Spinal cord (tissue), 10 donors: ENCODE measurements around the gene TRAP1. TPM values are rescaled to one million over a fixed set of nuclear protein-coding genes. Genes with fewer than 3 reads are reported as not detected.

Source experiments
- DNase-seq, 6 donors: peaks; one replicate each; pipeline versions ENCODE4 v3.0.0 to v3.0.0-alpha.2; 2013 to 2015; ENCODE audit warnings: low spot score in 6 of 6, low read depth in 4 of 6
- H3K27ac ChIP-seq: one replicate; pipeline ENCODE4 v1.5.1; 2013; ENCODE audit warnings: low read depth, low read length, control low read depth
- H3K27me3 ChIP-seq: one replicate; pipeline ENCODE4 v1.6.1; 2013; ENCODE audit warnings: low read length; ENCODE audit not compliant: control insufficient read depth, insufficient read depth
- H3K36me3 ChIP-seq: one replicate; pipeline ENCODE4 v1.6.1; 2013; ENCODE audit warnings: low read length; ENCODE audit not compliant: control insufficient read depth, insufficient read depth
- H3K4me1 ChIP-seq: one replicate; pipeline ENCODE4 v1.6.1; 2013; ENCODE audit warnings: low read length; ENCODE audit not compliant: control insufficient read depth, insufficient read depth
- H3K4me3 ChIP-seq: one replicate; pipeline ENCODE4 v1.5.1; 2013; ENCODE audit warnings: low read depth, low read length, control low read depth
- H3K9me3 ChIP-seq: one replicate; pipeline ENCODE4 v1.6.1; 2013; ENCODE audit warnings: low read length; ENCODE audit not compliant: control insufficient read depth, insufficient read depth
- WGBS: methylation state at CpG from one replicate; pipeline ENCODE4 v1.1.5; 2013; ENCODE audit warnings: missing lambda C conversion rate; ENCODE audit not compliant: insufficient coverage; 5-methylcytosine and 5-hydroxymethylcytosine counted together
- polyA plus RNA-seq, 2 donors: library from polyadenylated mRNA; unstranded; fragments of 120-200 nt; gene quantifications; one replicate each; pipeline ENCODE4 v1.2.1, GENCODE V29; 2013; ENCODE audit not compliant: insufficient read length in 2 of 2
- total RNA-seq, 2 donors: library from RNA; depleted of rRNA in 1 of 2; stranded (reverse); fragments of 120-200 nt in 1 of 2; fragments of >200 nt in 1 of 2; gene quantifications; one replicate each; pipeline versions ENCODE4 v1.2.3 to v1.2.4, GENCODE V29; 2013 to 2014
- donor health status: healthy.

Gene TRAP1
- total and polyA plus RNA-seq, 4 donors: 68.1 to 142 (median 82.8) TPM

DNA sequence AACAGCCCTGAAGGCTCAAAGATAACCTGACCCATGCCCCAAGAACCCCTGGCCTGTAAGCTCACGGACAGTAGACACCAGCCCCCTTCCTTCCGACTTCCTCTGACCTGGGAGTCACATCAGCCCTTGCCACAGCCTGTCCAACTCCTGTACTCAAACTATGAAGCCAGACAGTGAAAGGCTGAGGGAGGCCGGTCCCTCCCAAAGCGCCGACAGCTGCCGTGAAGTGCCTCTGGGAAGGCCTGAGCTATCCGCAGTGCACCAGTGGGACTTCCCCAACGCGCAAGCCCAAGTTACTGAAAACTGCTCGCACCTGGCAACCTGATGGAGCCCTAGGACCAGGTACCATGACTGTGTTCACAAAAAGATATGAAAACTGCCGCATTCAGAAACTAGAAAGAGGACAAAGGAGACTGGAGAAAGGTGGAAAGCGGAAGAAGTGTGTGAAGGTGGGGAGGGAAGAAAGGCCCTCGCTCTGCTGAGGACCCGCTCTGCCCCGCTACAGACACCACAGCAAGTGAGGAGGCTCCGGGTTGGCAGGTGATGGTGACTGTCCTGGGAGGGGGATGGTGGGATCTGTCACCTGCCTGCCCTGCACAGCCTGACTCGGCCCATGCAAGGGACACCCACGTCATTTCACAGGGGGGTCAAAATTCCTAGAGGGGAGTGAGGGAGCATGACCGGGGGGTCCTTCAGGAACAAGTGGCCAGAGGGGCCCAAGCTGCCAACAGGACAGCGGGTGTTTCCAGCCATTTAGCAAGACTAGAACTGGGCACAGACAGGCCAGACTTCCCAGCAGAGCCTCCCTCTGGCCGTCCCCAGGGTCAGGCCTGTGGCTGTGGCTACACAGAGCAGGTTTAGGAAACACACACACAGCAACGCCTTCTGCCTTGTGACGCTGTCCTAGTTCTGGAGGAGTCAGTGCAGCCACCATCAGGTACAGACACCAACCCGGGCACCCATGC lies 13.1 kb upstream of the TRAP1 start:
- Histone ChIP-seq H3K27ac (no peak overlapping the region), H3K9me3 (no peaks in the 10 kb centered on the region), H3K4me3 (no peak overlapping the region), H3K27me3 (no peaks in the 10 kb centered on the region), H3K36me3 (peaks cover 85% of the 10 kb centered on the region), H3K4me1 (no peaks in the 10 kb centered on the region)
- WGBS: 96% methylated on average over 19 of the region's 24 CpGs
- no peak for DNase-seq

DNA sequence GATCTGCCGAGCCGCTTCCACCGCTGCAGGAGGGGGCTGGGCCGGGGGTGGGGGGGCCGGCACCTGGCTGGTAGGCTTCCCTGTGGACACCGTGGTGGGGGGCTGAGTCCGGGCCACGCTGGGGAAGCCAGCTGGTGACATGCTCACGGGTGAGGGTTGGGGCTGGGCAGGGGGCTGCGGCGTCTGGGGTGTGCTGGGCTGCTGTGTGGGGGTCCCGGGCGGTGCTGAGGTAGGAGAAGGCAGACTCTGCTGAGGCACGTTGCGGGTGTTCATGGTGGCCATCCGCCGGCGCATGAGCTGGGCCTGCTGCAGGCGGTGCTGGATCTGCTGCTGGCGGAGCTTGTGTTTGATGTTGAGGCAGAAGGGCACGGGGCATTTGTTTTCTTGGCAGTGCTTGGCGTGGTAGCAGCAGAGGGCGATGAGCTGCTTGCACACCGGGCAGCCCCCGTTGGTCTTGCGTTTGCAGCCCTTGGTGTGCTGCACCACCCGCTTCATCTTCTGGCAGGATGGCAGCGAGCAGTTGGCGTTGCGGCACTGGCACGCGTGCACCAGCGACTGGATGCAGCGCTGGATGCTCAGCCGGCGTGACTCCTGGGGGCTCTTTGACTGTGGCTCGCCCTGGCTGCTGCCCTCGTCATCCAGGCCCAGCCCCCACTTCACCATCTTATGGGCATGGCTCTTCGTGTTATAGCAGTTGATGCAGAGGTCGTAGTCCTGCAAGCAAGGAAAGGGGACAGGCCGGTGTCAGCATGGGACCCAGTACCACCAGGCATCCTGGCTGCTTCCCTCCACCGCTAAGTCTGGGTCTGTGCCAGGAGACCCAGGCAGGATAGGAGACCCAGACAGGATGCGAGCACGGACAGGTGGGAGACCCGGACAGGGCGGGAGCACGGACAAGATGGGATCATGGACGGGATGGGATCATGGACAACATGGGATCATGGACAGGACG lies 12.1 kb upstream of the TRAP1 start:
- Histone ChIP-seq H3K27me3 (no peaks in the 10 kb centered on the region), H3K4me3 (no peak overlapping the region), H3K9me3 (no peaks in the 10 kb centered on the region), H3K36me3 (peaks cover 78% of the 10 kb centered on the region), H3K27ac (no peak overlapping the region), H3K4me1 (no peaks in the 10 kb centered on the region)
- WGBS: 95% methylated on average over 48 of the region's 49 CpGs
- no peak for DNase-seq

DNA sequence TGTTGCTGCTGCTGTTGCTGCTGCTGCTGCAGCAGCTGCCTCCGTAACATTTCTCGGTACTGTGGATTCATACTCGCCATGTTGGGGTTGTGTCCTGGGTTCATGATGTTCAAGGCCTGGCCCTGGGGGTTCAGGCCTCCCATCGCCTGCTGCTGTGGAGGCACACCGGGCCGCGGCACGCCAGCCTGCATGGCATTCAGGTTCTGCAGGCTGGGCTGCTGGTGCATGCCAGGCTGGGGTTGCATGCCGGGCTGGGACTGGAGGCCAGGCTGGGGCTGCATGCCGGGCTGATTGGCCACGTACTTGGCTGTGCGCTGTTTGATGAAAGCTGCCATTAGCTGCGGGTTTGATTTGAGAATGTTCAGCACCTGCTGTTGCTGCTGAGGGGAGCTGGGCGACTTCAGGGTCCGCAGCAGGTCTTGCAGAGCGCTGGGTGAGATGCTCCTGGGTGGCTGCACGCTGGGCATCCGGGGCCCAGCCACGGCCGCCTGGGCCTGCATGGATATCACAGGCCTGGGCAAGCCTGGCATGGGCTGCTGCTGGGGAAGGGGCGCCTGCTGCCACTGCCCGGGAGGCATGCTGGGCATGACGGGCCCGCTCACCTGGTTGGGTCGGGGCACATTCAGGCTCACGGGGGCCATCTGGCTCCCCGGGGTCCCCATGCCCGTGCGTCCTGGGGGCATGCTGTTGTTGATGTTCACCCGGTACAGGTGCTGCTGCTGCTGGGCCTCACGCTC lies 11.3 kb upstream of the TRAP1 start:
- no peaks in the 10 kb centered on the region for H3K27me3 ChIP-seq
- peaks cover 69% of the 10 kb centered on the region for H3K36me3 ChIP-seq
- H3K27ac ChIP-seq: no peak overlapping the region
- no peaks in the 10 kb centered on the region for H3K4me1 ChIP-seq
- H3K9me3 ChIP-seq: no peaks in the 10 kb centered on the region
- 98% methylated on average over 31 of the region's 31 CpGs for WGBS
- H3K4me3 ChIP-seq: no peak overlapping the region
- DNase-seq: no peak

DNA sequence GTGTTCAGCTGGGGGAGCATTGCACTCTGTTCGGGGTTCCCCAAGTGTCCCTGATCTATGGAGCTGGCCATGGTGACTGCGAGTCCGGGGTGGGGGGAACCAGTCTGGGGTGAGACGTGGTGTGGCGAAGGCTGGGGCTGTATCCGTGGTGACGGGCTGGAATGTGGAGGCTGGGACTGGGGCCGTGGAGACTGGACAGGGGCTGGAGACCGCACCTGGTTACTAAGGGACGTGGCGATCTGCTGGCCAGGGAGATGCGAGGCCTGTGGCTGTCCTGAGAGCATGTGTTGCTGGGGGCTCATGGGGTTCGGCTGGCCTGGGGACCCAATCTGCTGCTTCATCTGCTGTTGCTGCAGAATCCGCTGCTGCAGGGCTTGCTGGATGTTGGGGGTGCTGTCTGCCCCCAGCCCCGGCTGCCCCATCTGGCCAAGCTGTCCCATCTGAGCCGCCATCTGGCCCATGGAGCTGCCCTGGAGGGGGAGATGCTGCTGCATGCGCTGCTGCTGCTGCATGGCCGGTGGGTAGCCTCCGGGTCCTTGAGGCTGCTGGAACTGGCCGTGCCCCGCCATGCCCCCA lies 10.6 kb upstream of the TRAP1 start:
- H3K36me3 ChIP-seq: peaks cover 64% of the 10 kb centered on the region
- no peaks in the 10 kb centered on the region for H3K27me3 ChIP-seq
- WGBS: 87% methylated on average over 21 of the region's 21 CpGs
- H3K4me3 ChIP-seq: no peak overlapping the region
- DNase-seq: no peak
- H3K27ac ChIP-seq: no peak overlapping the region
- H3K9me3 ChIP-seq: no peaks in the 10 kb centered on the region
- no peaks in the 10 kb centered on the region for H3K4me1 ChIP-seq

DNA sequence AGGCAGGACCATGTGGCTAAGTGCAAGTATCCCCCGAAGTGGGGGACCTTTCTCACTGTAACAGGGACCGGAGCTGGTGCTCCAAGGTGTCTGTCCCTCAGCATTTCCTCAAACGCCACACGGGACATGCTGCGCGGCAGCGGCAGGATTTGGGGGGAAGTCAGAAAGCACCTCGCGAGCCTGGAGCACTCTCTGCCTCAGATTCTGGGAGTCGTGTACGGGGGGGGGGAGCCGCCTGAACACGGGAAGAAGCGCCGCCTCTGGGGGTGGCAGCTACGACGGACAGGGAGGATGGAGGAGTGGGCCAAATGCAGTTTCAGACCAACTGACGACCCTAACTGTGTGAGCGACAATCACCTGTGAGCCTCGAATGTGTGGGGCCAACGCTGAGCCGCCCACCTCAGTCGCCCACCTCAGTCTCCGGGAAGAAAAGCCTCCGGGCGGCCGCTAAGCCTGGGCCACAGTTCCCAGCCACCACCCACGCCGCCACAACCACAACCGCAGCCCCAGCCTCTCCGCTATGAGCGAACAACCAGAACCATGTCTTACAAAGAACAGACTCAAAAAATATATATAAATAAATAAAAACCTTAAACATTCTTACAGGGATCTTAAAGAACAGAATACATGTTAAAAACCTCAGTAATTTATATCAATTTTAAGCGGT lies 8.8 kb upstream of the TRAP1 start:
- DNase-seq: no peak
- 93% methylated on average over 22 of the region's 33 CpGs for WGBS
- H3K9me3 ChIP-seq: no peaks in the 10 kb centered on the region
- no peak overlapping the region for H3K4me3 ChIP-seq
- H3K36me3 ChIP-seq: peaks cover 47% of the 10 kb centered on the region
- no peaks in the 10 kb centered on the region for H3K4me1 ChIP-seq
- no peak overlapping the region for H3K27ac ChIP-seq
- no peaks in the 10 kb centered on the region for H3K27me3 ChIP-seq

DNA sequence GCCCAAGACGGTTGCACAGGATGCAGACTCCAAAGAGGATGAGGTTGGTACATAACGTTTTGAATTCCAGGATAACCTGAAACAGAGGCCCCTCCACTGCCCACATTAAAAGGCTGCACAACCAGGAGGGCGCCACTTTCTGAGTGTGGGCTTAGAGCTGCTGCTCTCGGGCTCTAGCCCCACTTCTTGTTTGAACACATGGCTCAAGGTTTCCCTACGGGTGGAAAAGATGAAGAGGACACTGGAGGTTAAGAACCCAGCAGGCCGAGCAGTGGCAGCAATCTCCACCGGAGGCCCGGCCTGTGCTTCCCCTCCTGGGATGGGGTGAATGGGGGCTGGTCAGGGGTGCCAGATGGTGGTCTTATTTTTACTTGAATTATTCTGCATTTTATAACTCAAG lies 8.0 kb upstream of the TRAP1 start:
- WGBS: 84% methylated on average over 5 of the region's 8 CpGs
- H3K27me3 ChIP-seq: no peaks in the 10 kb centered on the region
- H3K27ac ChIP-seq: no peak overlapping the region
- no peak overlapping the region for H3K4me3 ChIP-seq
- DNase-seq: no peak
- H3K9me3 ChIP-seq: no peaks in the 10 kb centered on the region
- H3K36me3 ChIP-seq: peaks cover 38% of the 10 kb centered on the region
- no peaks in the 10 kb centered on the region for H3K4me1 ChIP-seq

DNA sequence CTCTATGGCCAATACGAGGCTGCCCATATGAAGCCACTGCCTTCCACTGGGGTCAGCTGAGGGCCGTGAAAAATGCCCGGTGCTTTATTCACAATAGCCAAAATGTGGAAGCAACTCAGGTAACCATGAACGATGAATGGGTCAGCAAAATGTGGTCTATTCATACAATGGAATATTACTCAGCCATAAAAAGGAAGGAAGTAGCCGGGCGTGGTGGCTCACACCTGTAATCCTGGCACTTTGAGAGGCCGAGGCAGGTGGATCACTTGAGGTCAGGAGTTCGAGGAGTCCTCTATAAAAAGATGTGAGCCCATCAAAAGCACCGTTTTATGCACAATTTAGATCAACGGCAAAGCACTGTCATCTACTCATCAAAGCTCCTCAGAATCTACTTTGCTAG lies 5.2 kb upstream of the TRAP1 start:
- H3K27me3 ChIP-seq: no peaks in the 10 kb centered on the region
- H3K36me3 ChIP-seq: peaks cover 10% of the 10 kb centered on the region
- H3K4me1 ChIP-seq: peaks cover 7% of the 10 kb centered on the region
- 97% methylated on average over 5 of the region's 10 CpGs for WGBS
- no peak overlapping the region for H3K27ac ChIP-seq
- no peaks in the 10 kb centered on the region for H3K9me3 ChIP-seq
- DNase-seq: no peak
- no peak overlapping the region for H3K4me3 ChIP-seq

DNA sequence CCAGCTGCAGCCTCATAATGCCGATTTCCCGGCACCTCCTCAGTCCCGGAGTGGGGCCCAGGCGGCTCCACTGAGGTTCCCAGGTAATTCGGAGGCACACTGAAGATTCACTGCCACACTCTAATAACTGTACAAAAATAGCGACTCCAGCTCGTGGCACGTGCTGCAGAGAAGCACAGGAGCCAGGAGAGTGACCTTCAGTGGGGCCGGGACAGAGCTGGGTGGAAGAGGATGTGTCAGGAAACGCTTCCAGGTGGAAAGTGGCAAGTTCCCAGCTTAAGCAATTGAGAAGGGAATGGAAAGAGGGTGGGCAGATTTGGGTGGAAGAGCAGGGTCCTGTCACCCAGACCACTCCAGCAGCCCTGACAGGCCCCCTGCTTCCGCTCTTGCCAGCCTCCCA lies 3.1 kb upstream of the TRAP1 start:
- H3K4me1 ChIP-seq: peaks cover 19% of the 10 kb centered on the region
- H3K27me3 ChIP-seq: no peaks in the 10 kb centered on the region
- H3K9me3 ChIP-seq: no peaks in the 10 kb centered on the region
- peaks cover 3% of the 10 kb centered on the region for H3K36me3 ChIP-seq
- no peak overlapping the region for H3K27ac ChIP-seq
- no peak for DNase-seq
- 93% methylated on average over 11 of the region's 11 CpGs for WGBS
- H3K4me3 ChIP-seq: no peak overlapping the region
